HL-60 (cell line): Measurements from ENCODE around the gene KIAA1210.

Experiments
- DNase-seq, 2 experiments: peaks; one replicate each; pipeline ENCODE4 v3.0.0-alpha.2; 2010 to 2020; ENCODE audit warnings: low read depth in 1 of 2, low spot score in 1 of 2
- H3K27ac ChIP-seq: fragments of 250-450 bp; sonication (Bioruptor Pico); replicated peaks from 2 replicates; pipeline ENCODE4 v1.5.1; 2020; ENCODE audit warnings: mild to moderate bottlenecking, moderate library complexity
- H3K27me3 ChIP-seq: fragments of 250-450 bp; sonication (Bioruptor Pico); 2 replicates; pipeline ENCODE4 v1.5.1; 2021; ENCODE audit warnings: mild to moderate bottlenecking, moderate library complexity; ENCODE audit not compliant: insufficient read depth, poor library complexity, severe bottlenecking
- H3K4me3 ChIP-seq: replicated peaks from 2 replicates; pipeline ENCODE4 v1.5.1; 2011; ENCODE audit warnings: mild to moderate bottlenecking, control low read depth, low read length; ENCODE audit not compliant: insufficient read depth
- CTCF ChIP-seq: IDR thresholded peaks from one replicate; pipeline ENCODE4 v1.5.1; 2011; ENCODE audit warnings: low read length, control low read depth, inconsistent platforms; ENCODE audit not compliant: insufficient read depth
- GABPA ChIP-seq: IDR thresholded peaks from 2 replicates; pipeline ENCODE4 v1.6.1; 2012; ENCODE audit warnings: low read depth
- POLR2AphosphoS5 ChIP-seq: IDR thresholded peaks from 2 replicates; pipeline ENCODE4 v1.6.1; 2012; ENCODE audit warnings: low read depth
- REST ChIP-seq: IDR thresholded peaks from 2 replicates; pipeline ENCODE4 v1.6.1; 2012; ENCODE audit warnings: low read depth; ENCODE audit not compliant: insufficient replicate concordance
- SPI1 ChIP-seq: IDR thresholded peaks from 2 replicates; pipeline ENCODE4 v1.6.1; 2012; ENCODE audit warnings: low read depth, mild to moderate bottlenecking, borderline replicate concordance

The KIAA1210 gene

GRCh38 chrX:119082278-119082677 lies 45.3 kb downstream of the KIAA1210 start:
- Histone ChIP-seq H3K27me3 (peaks cover 6% of the 10 kb centered on the region), H3K27ac (no peak overlapping the region), H3K4me3 (no peak overlapping the region)
- no peak for DNase-seq
- TF ChIP-seq GABPA = no peak
- TF ChIP-seq REST = no peak
- no peak for TF ChIP-seq SPI1
- no peak for TF ChIP-seq CTCF
- TF ChIP-seq POLR2AphosphoS5 = no peak

- Histone ChIP-seq H3K27me3 (peaks cover 7% of the 10 kb centered on the region), H3K4me3 (no peak overlapping the region), H3K27ac (no peak overlapping the region)
- DNase-seq = no peak
- TF ChIP-seq SPI1 = no peak
- no peak for TF ChIP-seq CTCF
- no peak for TF ChIP-seq REST
- TF ChIP-seq GABPA = no peak
Observed at GRCh38 chrX:119075270-119076025, 52.2 kb downstream of the KIAA1210 start.

- TF ChIP-seq POLR2AphosphoS5 (no peak), GABPA (no peak), SPI1 (no peak), REST (no peak), CTCF (no peak)
- DNase-seq = no peak
- Histone ChIP-seq H3K27ac (no peak overlapping the region), H3K4me3 (no peak overlapping the region), H3K27me3 (peaks cover 9% of the 10 kb centered on the region)
Observed at GRCh38 chrX:119073911-119074310, 53.7 kb downstream of the KIAA1210 start.
